Stimulated activated CD4-positive, alpha-beta T cell treated with anti-CD3 and anti-CD28 coated beads, Interleukin-15, amount 100 ng/mL, for 24 hours (primary cell): ENCODE measurements around the gene TDO2.
A peak's percentile ranks its signal among the peaks of the same experiment; 100 is the strongest.
"Not testable (repeated sequence)": the region's sequence is repeated elsewhere in the genome, so short reads cannot be mapped to it uniquely, and the experiment has no call there.

Experiments used
- DNase-seq: peaks from one replicate; pipeline ENCODE4 v3.0.0-alpha.2; 2020

The TDO2 gene

GRCh38 chr4:155908187-155909139 lies 5.0 kb downstream of the TDO2 start:
- no peak for DNase-seq

DNA sequence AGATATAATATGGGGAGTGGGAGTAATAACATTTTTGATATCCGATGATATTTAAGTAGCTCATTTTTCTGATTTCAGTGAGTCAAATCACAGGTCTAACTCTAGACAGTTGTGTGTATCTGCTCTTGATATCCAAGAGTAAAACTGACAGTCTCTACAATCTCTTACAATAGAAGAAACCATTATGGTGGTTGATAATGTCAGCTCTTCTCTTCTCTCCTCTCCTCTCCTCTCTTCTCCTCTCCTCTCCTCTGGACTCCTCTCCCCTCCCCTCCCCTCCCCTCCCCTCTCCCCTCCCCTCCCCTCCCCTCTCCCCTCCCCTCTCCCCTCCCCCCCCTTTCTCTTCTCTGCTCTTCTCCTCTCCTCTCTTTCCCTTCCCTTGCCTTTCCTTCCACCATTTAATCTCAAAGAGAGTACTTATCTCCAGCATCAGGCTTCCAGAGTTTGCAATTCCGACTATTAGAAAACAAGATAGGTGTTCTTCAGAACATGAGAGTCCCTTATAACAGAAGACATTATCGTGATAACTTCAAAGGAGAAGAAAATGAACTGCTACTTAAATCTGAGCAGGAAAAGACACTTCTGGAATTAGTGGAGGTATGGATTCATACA lies 6.2 kb downstream of the TDO2 start:
- DNase-seq, result no peak

DNA sequence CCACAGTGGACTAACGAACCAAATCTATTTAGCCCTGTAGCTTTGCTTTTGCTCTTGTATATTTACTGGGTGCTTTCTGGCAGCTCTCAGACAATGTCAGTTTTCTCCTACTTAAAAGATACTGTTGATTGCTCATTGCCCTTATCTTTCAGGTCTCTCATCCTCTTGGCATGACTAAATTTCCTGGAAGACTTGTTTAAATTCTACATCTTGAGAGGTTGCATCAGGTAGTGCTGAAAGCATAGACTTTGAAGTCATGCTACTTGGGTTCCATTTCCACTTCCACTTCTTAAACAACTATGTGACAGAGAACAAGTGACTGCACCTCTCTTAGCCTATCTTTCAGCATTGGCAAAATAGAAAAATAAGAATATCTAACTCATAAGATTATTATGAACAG lies 8.4 kb downstream of the TDO2 start:
- DNase-seq, result no peak

DNA sequence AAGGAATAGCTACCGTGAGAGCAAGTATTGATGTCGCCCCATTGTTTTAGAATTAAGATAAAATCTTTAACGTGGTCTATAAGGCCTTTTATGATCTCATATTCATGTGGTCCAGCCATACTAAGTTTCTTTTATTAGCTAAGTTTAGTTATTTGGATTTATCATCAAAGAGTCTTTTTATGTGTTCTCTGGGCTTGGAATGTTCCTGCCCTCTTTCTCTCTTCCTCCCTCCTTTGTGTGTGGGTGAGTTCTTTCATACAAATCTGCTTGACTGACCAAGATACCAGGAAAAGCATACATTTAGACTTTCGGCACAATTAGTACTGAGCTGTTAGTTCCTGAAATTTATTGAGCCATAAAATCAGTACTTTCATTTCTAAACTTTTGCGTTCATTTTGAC lies 11.3 kb downstream of the TDO2 start:
- DNase-seq, result no peak

- DNase-seq, result no peak
Measured at GRCh38 chr4:155921597-155921996, 18.1 kb downstream of the TDO2 start.

DNA sequence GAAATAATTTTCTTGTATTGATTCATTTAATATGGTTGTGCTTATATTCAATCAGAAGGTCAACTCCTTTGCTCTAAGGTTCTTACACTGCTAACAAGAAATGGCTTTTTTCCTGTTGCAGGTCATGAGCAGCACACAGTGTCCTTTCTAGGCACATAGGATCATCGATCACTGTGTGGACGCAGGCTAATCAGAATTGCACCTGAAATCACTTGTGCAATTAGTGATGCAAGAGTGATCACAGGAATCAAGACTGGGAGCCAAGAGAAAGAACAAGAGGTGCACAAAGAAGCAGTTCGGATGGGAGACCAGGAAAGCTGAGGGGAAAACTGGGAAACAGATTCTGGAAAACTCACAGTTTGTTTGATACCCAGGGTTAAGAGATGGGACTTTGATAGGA lies 21.1 kb downstream of the TDO2 start:
- DNase-seq, result no peak

- DNase-seq, result no peak
Measured at GRCh38 chr4:155929833-155930232, 26.3 kb downstream of the TDO2 start.

GRCh38 chr4:155930330-155930729 lies 26.8 kb downstream of the TDO2 start:
- DNase-seq, result no peak

DNA sequence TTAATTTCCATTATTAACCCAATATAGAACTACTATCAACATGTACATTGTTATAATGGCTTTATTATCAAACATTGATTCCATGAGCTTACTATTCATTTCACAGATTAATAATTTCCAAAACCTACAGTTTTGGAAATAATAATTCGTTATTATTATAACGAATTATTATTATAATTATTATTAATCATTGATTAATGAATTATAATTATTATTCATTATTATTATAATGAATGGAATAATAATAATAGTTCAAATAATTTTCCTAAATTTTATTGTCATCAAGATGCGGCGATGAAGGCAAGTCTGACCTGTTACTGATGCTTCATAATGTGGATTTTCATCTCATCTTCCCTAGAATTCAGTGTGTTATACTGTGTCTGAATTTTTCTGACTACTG lies 28.1 kb downstream of the TDO2 start:
- DNase-seq, result no peak

DNA sequence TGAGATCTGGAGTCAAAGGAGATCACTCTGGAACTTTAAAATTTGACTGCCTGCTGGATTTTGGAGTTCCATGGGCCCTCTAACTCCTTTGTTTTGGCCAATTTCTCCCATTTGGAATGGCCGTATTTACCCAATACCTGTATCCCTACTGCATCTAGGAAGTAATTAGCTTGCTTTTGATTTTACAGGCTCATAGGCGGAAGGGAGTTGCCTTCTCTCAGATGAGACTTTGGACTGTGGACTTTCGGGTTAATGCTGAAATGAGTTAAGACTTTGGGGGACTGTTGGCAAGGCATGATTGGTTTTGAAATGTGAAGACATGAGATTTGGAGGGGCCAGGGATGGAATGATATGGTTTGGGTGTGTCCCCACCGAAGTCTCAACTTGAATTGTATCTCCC lies 31.1 kb downstream of the TDO2 start:
- DNase-seq, result not testable (repeated sequence)

DNA sequence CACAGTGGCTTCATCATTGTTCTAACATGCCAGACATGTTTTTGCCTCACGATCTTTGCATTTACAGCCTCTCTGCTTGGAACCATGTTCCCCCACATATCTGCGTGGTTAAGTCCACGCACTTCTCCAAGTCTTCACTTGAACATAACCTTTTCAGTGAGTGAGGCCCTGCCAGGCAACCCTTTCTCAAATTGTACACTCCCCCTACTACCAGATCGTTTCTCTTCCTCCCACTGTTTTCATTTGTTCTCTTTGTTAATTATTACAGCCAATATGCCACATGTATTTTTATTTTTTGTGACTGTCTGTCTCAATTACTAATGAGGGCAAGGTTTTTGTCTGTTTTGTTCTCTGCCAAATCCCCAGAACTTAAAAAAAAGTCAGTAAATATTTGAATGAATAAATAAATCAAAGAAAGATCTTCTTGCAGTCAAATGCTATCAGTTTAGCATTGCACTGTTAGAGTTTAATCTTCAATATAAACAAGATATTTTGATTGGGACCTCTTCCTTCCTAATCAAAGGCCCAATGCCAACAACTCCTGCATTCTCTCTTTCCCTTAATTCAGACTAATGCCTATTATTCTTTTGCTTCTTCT lies 32.0 kb downstream of the TDO2 start:
- no peak for DNase-seq

DNA sequence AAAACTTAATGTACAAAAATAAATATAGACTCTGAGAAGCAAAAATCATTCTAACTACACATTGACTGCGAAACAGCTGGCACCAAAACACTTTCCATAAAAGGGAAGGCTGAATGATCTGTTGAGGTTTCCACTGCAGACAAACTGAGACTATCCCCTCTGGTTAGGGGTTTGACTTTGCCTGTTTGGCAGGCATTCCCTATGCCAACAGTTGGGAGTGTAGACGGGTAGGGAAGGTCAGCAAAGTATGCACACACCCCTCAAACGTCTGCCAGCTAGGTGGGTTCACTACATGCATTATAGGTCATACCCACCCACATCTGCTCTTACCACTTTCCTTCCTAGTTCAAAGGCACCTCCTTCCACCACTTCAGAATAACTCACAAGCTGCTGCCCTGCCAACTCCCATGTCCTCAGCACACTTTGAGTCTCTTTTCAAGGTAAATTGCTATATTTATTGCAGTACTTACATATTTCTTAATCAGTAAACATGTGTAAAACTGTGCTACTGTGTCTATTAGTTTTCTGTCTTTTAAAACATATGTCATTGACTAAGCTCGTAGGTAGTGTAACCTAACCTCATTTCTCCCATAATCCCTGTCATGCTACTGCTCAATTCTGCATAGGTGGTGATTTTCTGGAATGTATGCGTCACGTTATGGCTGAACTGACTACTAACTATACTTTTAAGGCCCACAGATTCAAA lies 37.7 kb downstream of the TDO2 start:
- no peak for DNase-seq

- no peak for DNase-seq
Measured at GRCh38 chr4:155941820-155942219, 38.3 kb downstream of the TDO2 start.

GRCh38 chr4:155943605-155944291 lies 40.3 kb downstream of the TDO2 start:
- DNase-seq, result no peak

DNA sequence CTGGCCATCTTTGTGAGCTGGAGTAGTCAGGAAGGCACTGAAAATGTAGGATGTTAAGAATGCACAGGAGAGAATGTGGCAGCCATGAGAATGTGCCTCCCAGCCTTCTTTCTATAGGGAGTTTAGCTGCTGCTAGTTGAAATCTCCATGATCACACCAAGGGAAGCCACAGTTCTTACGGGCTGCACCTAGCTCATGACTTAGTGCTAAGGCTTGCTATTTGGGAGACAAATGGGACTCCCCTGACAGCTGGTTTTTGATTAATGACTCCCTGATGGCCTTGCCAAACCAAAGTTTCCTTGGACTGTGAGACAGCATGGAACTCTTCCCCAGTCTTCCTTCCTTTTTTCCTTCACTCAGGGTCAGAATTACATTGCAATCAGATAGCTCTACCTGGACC lies 41.0 kb downstream of the TDO2 start:
- no peak for DNase-seq

DNA sequence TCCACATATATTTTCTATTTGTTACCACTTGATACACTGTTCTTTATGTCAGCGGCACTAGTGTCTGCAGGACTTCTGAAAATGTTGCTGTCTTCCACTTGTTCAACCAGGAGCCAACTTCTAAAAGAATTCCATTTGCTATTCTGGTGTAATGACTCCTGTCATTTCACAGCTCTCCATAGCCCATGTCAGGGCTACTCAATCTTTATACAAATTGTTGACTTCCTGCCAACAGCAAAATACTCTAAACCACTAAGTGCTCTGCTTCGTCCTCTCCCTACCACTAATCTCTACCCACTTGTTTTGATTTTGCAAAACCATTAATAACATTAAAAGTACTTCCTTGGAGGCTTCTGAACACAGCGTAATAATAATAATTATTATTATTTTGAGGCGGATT lies 43.0 kb downstream of the TDO2 start:
- no peak for DNase-seq

DNA sequence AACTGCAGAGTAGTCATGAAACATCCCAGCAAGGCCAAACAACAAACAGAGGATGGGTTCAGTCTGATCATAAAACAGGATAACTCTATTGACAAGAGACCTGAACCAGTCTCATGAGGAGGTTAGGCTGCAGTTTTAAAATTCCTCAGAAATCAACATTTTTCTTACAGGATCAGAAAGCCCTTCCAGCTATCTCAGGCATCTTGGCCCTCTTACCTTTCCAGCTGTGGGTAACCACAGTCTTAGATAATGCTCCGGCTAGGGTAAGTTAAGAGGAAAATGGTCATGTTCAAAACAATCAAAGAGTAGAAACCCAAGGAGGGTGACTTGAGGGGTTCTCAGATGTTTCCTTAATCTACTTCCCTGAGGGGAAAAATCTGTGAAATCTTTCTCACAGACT lies 45.0 kb downstream of the TDO2 start:
- no peak for DNase-seq

GRCh38 chr4:155950461-155950860 lies 47.0 kb downstream of the TDO2 start:
- no peak for DNase-seq

- no peak for DNase-seq
Measured at GRCh38 chr4:155952501-155952901, 49.0 kb downstream of the TDO2 start.

DNA sequence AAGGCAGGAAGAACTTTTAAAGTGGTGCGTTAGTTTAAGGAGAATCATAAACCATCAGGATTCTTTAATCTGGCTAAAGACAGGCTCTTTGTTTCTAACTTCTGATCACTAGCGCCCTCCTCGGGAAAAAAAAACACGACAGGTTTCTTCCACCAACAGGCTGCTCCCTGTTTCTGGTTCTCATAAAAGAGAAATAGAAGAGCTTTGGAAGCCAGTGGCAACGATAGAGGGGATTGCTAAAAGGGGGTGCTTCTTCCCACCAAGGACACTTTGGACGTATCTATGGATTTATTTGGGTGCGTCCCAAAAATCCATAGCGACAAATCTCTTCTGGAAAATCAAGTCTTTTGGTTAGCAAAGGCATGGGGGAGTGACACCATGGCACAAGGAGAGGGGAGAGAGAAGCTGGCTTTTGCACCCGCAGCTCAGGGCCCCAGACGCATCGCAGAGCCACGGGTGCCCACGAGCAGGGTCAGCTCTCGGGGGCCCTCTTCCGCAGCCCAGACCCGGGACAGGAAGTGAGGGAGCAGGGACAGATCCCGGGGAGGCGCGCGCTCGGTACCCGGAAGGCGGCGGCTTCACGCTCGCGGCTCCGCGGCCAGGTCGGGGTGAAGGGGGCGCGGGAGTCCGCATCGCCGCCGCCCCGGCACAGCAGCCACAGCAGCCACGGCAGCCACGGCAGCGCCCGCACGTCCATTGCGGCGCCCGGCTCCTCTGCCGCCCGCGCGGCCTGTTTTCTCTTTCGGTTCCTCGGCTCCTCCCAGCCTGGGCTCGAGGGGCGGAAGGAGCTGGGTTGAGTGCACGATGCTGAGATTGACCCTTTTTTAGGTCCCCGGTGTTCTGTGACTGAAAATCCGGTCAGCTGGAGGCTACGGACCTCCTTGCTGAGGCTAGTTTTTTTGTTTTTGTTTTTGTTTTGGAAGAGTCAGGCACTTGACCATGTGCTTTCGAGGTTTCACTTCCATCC lies 49.9 kb downstream of the TDO2 start, which contains the start of gene CTSO:
CTSO (minus strand) TSS at position 716 of the 967 bp plus-strand sequence; CDS start at position 697, 19 bp downstream.
- peak; percentile 78 for DNase-seq

DNA sequence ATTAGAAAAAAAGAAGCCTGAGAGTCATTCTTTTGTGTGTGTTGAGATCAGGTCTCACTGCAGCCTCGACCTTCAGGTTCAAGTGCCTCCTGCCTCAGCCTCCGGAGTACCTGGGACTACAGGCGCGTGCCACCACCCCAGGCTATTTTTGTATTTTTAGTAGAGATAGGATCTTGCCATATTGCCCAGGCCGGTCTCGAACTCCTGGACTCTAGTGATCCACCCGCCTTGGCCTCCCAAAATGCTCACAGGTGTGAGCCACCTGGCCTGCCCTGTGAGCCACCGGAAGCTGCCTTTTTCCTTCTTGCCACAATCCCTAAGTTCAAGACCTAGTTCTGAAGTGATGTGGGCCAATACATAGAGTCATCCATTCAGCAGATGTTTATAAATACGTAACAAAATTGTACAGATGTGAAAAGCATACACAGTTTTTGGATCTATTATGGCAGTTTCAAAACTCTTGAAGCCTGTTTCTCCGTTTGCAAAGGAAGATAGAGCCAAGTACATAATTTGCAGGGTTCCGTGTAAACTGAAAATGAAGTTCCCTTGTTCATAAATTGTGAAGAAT lies 50.7 kb downstream of the TDO2 start:
- DNase-seq, result peak; percentile 4
